HG03175 (cell line): ENCODE measurements around the gene LILRA6.
"Not testable (repeated sequence)": the region's sequence is repeated elsewhere in the genome, so short reads cannot be mapped to it uniquely, and the experiment has no call there.

ENCODE experiments used
- ATAC-seq: cut with Tn5 transposase; IDR thresholded peaks from one replicate; pipeline ENCODE4 v1.9.1; 2021; ENCODE audit warnings: mild to moderate bottlenecking, moderate library complexity; ENCODE audit not compliant: unreplicated experiment

LILRA6 gene

GRCh38 chr19:54208784-54209057, 33.9 kb downstream of the LILRA6 start:
- no peak for ATAC-seq

- peak; percentile 38 for ATAC-seq
Measured at GRCh38 chr19:54207983-54208783, 34.4 kb downstream of the LILRA6 start.

- ATAC-seq, result no peak
Measured at GRCh38 chr19:54207676-54207982, 35.0 kb downstream of the LILRA6 start.

- ATAC-seq, result not testable (repeated sequence)
Measured at GRCh38 chr19:54207193-54207592, 35.4 kb downstream of the LILRA6 start.

- no peak for ATAC-seq
Measured at GRCh38 chr19:54206831-54207177, 35.8 kb downstream of the LILRA6 start.

- ATAC-seq, result no peak
Measured at GRCh38 chr19:54206030-54206830, 36.4 kb downstream of the LILRA6 start.

- ATAC-seq, result no peak
Measured at GRCh38 chr19:54204767-54205468, 37.7 kb downstream of the LILRA6 start.

GRCh38 chr19:54203151-54203611, 39.4 kb downstream of the LILRA6 start:
- ATAC-seq, result no peak

GRCh38 chr19:54201980-54202379, 40.6 kb downstream of the LILRA6 start:
- no peak for ATAC-seq

- no peak for ATAC-seq
Measured at GRCh38 chr19:54201172-54201701, 41.4 kb downstream of the LILRA6 start.

- ATAC-seq, result no peak
Measured at GRCh38 chr19:54199401-54199800, 43.2 kb downstream of the LILRA6 start.

GRCh38 chr19:54197121-54197520, 45.5 kb downstream of the LILRA6 start:
- ATAC-seq, result no peak

- ATAC-seq, result no peak
Measured at GRCh38 chr19:54196536-54196935, 46.1 kb downstream of the LILRA6 start.

GRCh38 chr19:54194463-54194862, 48.1 kb downstream of the LILRA6 start:
- ATAC-seq, result not testable (repeated sequence)

GRCh38 chr19:54193011-54193410, 49.6 kb downstream of the LILRA6 start:
- ATAC-seq, result no peak

GRCh38 chr19:54191811-54192453, 50.7 kb downstream of the LILRA6 start:
- no peak for ATAC-seq

GRCh38 chr19:54191011-54191810, 51.4 kb downstream of the LILRA6 start, which contains the start of gene TSEN34:
TSEN34 (plus strand) TSS chr19:54191308; CDS start chr19:54191365, 57 bp downstream.
- ATAC-seq, result peak; percentile 27

- ATAC-seq, result peak; percentile 48
Measured at GRCh38 chr19:54190503-54191010, 52.0 kb downstream of the LILRA6 start.

- ATAC-seq, result peak; percentile 48
Measured at GRCh38 chr19:54189735-54190502, 52.7 kb downstream of the LILRA6 start.
